ENCODE results near the gene INSIG1. TPM values are rescaled to one million over a fixed set of nuclear protein-coding genes. Genes with fewer than 3 reads are reported as not detected.

INSIG1 gene
- total and polyA plus RNA-seq, 12 donors = 9.9 to 249 (median 56.1) TPM

DNA sequence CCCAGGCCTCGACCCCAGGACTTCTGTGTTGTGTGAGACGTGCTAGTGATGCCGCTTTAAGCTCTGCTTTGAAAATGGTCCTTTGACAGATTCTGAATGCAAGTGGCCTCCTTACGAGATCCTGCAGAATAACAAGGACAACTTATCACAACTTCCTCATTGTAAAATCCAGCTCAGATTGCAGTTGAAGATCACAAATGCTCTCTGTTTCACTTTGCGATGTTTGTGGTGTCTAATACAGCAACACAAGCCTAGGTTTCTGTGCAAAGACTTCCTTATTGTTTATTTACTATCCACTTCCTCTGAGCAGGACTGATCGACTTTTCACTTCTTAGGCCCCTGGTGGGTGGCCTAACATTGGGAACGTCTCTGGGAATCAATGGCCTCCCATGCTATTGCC lies 31.7 kb upstream of the INSIG1 start:
- intact Hi-C loops (cut with DNase I) = no loop called here
- H3K36me3 ChIP-seq (replicated peaks in 1 of 2) = no peaks in the 10 kb centered on the region
- DNase-seq = no peak
- no peaks in the 10 kb centered on the region for H3K9me3 ChIP-seq (replicated peaks in 1 of 3)
- TF ChIP-seq, protein P1, sequence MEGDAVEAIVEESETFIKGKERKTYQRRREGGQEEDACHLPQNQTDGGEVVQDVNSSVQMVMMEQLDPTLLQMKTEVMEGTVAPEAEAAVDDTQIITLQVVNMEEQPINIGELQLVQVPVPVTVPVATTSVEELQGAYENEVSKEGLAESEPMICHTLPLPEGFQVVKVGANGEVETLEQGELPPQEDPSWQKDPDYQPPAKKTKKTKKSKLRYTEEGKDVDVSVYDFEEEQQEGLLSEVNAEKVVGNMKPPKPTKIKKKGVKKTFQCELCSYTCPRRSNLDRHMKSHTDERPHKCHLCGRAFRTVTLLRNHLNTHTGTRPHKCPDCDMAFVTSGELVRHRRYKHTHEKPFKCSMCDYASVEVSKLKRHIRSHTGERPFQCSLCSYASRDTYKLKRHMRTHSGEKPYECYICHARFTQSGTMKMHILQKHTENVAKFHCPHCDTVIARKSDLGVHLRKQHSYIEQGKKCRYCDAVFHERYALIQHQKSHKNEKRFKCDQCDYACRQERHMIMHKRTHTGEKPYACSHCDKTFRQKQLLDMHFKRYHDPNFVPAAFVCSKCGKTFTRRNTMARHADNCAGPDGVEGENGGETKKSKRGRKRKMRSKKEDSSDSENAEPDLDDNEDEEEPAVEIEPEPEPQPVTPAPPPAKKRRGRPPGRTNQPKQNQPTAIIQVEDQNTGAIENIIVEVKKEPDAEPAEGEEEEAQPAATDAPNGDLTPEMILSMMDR (IDR thresholded peaks at IDR 0.05) = no peak
- no peak for TF ChIP-seq POLR2A (IDR thresholded peaks at IDR 0.05)
- H3K27me3 ChIP-seq = peaks cover 4% of the 10 kb centered on the region
- no peaks in the 10 kb centered on the region for H3K4me1 ChIP-seq (replicated peaks in 1 of 2)
- H3K27ac ChIP-seq = no peak overlapping the region
- H3K4me3 ChIP-seq = no peak overlapping the region
- WGBS, 4 donors = 70 to 80% (median 77%) methylated on average over 6 to 7 of the region's 7 CpGs

DNA sequence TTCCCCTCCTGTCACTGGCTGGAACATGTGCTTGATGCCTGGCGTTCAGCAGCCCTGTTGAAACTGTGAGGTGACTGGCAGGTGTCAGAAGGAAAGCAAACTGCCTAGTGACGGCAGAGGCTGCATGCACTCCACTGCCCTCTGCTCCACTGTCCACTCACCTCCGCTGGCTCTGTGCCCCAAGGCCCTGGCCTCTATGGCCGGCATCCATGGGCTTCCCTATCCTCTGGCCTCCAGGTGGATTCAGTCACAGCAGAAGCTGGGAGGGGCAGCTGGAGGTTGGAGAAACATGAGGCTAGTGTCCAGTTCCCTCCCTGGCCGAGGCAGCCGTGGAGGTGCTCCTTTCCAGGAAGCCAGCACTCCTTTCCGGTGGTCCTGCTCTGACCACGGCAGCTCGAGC lies 31.2 kb upstream of the INSIG1 start:
- no peak for DNase-seq
- 80 to 100% (median 91%) methylated on average over 1 to 9 of the region's 9 CpGs for WGBS, 4 donors
- no peak for TF ChIP-seq POLR2A (IDR thresholded peaks at IDR 0.05)
- TF ChIP-seq, protein P1 (IDR thresholded peaks at IDR 0.05) = no peak
- Histone ChIP-seq H3K36me3 (replicated peaks in 1 of 2) (no peaks in the 10 kb centered on the region), H3K9me3 (replicated peaks in 1 of 3) (no peaks in the 10 kb centered on the region), H3K27ac (no peak overlapping the region), H3K4me1 (replicated peaks in 1 of 2) (no peaks in the 10 kb centered on the region), H3K4me3 (no peak overlapping the region), H3K27me3 (peaks cover 4% of the 10 kb centered on the region)
- intact Hi-C loops (cut with DNase I) = no loop called here

DNA sequence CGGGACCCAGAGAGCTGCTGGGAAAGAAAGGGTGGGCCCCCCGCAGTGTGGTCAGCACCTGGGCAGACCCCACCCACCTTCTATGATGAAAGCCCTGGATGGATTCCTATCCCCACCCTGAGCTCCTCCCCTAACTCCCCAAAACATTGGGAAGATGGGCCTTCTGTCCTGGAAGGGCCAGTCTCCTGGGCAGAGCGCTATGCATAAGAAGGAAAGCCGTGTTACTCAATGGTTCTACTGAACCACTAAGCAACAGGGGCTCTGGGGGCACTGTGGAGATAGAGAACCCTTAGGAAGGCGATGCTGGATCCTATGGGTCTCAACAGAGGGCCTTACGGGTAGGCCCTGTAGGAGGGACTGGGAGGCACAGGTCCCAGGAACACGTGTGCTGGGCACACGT lies 30.7 kb upstream of the INSIG1 start:
- Histone ChIP-seq H3K4me3 (no peak overlapping the region), H3K36me3 (replicated peaks in 1 of 2) (no peaks in the 10 kb centered on the region), H3K27me3 (peaks cover 4% of the 10 kb centered on the region), H3K4me1 (replicated peaks in 1 of 2) (no peaks in the 10 kb centered on the region), H3K9me3 (replicated peaks in 1 of 3) (no peaks in the 10 kb centered on the region), H3K27ac (no peak overlapping the region)
- TF ChIP-seq POLR2A (IDR thresholded peaks at IDR 0.05) = no peak
- TF ChIP-seq, protein P1 (IDR thresholded peaks at IDR 0.05) = no peak
- DNase-seq = no peak
- intact Hi-C loops (cut with DNase I) = no loop called here
- 93 to 97% (median 93%) methylated on average over 5 to 8 of the region's 8 CpGs for WGBS, 4 donors

DNA sequence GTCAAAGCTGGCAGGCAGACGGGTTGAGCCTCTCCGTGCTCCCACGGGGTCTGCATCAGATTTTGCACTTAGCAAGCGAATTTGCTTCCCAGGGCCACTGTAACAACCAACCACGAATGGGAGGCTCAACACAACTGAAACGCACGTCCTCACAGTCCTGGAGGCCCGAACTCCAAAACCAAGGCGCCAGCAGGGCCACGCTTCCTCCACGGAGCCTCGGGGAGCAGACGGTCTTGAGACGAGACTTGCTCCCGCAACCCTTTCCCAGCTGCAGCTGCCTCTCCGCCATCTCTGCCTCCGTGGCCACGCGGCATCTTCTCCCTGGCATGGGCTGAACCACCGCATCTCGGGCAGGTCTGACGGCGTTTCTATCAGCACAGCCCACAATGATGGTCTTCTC lies 30.2 kb upstream of the INSIG1 start:
- WGBS, 4 donors = 89 to 95% (median 92%) methylated on average over 14 to 23 of the region's 23 CpGs
- intact Hi-C loops (cut with DNase I) = no loop called here
- DNase-seq = no peak
- Histone ChIP-seq H3K27ac (no peak overlapping the region), H3K36me3 (replicated peaks in 1 of 2) (no peaks in the 10 kb centered on the region), H3K9me3 (replicated peaks in 1 of 3) (no peaks in the 10 kb centered on the region), H3K4me3 (no peak overlapping the region), H3K4me1 (replicated peaks in 1 of 2) (no peaks in the 10 kb centered on the region), H3K27me3 (peaks cover 4% of the 10 kb centered on the region)
- TF ChIP-seq POLR2A (IDR thresholded peaks at IDR 0.05) = no peak
- TF ChIP-seq, protein P1 (IDR thresholded peaks at IDR 0.05) = no peak

All from adrenal gland (tissue), 12 donors.